Fibroblast of mammary gland (primary cell): Measurements from ENCODE around the gene MRC1.
A peak's percentile ranks its signal among the peaks of the same experiment; 100 is the strongest.

Experiments used
- DNase-seq: peaks from one replicate; pipeline ENCODE4 v3.0.0-alpha.2; 2010; ENCODE audit warnings: low read depth
- H3K4me3 ChIP-seq: 2 replicates; pipeline ENCODE4 v1.5.1; 2011; ENCODE audit warnings: low read depth, mild to moderate bottlenecking, low read length, moderate library complexity; ENCODE audit not compliant: control insufficient read depth
- CTCF ChIP-seq: conservative IDR thresholded peaks from 2 replicates; pipeline ENCODE4 v1.5.1; 2011; ENCODE audit warnings: low read depth, low read length, inconsistent platforms; ENCODE audit not compliant: control insufficient read depth, insufficient read depth

The MRC1 gene

GRCh38 chr10:17910125-17910789 lies 101.1 kb downstream of the MRC1 start:
- peak; percentile 74 for TF ChIP-seq CTCF
- no peak overlapping the region for H3K4me3 ChIP-seq
- peak; percentile 79 for DNase-seq

- no peak for DNase-seq
- no peak for TF ChIP-seq CTCF
- no peak overlapping the region for H3K4me3 ChIP-seq
Measured at GRCh38 chr10:17912754-17913153, 103.6 kb downstream of the MRC1 start.

GRCh38 chr10:17913604-17914003 lies 104.5 kb downstream of the MRC1 start:
- H3K4me3 ChIP-seq, result no peak overlapping the region
- DNase-seq, result no peak
- TF ChIP-seq CTCF, result no peak

DNA sequence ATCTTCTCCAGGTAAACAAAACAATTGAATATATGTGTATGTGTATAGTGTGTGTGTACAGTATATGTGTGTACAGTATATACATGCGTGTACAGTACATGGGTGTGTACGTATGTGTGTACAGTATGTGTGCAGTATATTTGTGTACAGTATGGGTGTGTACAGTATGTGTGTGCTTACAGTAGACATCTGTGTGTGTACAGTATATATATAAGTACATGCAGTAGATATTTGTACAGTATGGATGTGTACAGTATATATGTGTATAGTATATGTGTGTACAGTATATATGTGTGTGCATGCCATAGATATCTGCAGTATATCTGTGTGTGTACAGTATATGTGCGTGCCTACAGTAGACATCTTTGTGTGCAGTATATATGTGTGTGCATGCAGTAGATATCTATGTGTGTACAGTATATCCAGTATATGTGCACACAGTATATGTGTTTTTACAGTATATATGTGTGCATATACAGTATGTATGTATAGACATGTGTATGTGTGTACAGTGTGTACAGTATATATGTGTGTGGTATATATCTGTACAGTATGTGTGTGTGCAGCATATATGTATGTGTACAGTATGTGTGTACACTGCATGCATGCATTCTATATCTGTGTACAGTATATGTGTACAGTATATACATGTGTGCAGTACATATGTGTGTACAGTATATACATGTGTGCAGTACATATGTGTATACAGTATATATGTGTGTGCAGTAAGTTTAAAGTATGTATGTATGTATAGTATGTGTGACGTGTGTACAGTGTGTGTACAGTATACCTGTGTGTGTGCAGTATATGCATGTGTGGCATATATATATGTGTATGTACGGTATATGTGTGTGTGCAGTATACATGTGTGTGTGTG lies 105.3 kb downstream of the MRC1 start:
- H3K4me3 ChIP-seq, result no peak overlapping the region
- TF ChIP-seq CTCF, result no peak
- no peak for DNase-seq

DNA sequence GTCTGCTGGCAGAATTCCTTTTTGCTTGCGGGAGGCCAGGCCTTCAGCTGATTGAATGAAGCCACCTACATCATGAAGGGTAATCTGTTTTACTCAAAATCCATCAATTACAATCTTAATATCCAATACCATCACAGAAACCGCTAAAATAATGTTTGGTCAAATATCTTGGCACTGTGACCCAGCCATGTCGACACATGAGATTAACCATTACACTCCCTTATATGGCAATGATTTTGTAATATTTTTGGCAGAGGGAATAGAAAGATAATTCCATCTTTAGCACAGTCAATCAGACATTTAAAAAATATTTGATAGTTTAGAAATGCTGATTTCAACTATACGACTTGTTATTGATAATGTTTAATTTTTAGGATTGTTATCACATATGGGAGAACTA lies 106.0 kb downstream of the MRC1 start:
- H3K4me3 ChIP-seq, result no peak overlapping the region
- DNase-seq, result peak; percentile 23
- no peak for TF ChIP-seq CTCF

GRCh38 chr10:17918187-17918903 lies 109.2 kb downstream of the MRC1 start:
- no peak overlapping the region for H3K4me3 ChIP-seq
- DNase-seq, result no peak

More at GRCh38 chr10:17918187-17918903, 109.2 kb downstream of the MRC1 start:
- TF ChIP-seq CTCF, result no peak
